ENCODE results near the gene CHRDL2. TPM values are rescaled to one million over a fixed set of nuclear protein-coding genes. Genes with fewer than 3 reads are reported as not detected.
A peak's percentile ranks its signal among the peaks of the same experiment; 100 is the strongest.

CHRDL2 gene
- total RNA-seq, 1 experiment from 2014 or later = 0.37 TPM

DNA sequence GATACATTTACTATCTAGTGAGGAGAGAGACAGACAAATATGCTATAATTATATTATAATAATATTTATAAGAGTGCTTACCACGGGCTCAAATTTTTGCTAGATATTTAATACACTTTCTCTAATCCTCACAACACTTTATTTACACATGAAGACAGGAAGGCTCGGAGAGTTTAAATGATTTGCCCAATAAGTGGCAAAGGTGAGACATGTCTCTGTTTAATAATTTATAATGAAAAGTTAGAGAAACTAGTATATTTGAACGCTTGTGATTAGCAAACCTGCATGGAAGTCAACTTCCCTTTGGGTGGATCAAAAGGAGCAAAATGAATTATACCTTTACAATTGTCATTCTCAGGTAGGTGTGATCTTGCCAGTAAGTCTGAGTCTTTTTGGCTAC lies 83.4 kb downstream of the CHRDL2 start (continued):
- TF ChIP-seq, protein P1, sequence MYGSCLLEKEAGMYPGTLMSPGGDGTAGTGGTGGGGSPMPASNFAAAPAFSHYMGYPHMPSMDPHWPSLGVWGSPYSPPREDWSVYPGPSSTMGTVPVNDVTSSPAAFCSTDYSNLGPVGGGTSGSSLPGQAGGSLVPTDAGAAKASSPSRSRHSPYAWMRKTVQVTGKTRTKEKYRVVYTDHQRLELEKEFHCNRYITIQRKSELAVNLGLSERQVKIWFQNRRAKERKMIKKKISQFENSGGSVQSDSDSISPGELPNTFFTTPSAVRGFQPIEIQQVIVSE (CRISPR knock-in tag; IDR thresholded peaks at IDR 0.05; ENCODE audit: borderline replicate concordance) = no peak

DNA sequence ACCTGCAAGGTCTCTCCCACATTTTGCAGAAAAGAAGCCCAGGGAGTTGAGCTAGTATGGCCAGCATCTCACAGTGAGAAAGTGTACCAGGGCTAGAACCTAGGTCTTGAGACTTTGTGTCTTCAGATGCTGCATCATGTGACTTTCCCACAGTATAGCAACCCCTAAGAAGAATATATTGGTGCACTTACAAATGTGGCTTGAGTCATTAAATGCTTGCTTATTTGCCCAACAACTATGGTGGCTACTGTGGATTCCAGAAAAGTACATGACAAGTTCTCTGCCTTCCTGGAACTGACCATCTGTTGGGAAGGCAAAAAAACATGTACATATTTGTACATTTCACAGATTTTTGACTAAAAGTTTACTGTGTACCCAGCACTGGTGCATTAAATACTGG lies 83.8 kb downstream of the CHRDL2 start:
- Mint-ChIP-seq H3K27me3 (ENCODE audit: low read depth) (no peaks in the 10 kb centered on the region), H3K27ac (no peak overlapping the region), H3K36me3 (peaks cover 6% of the 10 kb centered on the region), H3K4me1 (peaks cover 8% of the 10 kb centered on the region; the same call in 1 of the 2 replicates), H3K9me3 (no peaks in the 10 kb centered on the region), H3K4me3 (no peak overlapping the region)
- POLR2A ChIA-PET = no interaction called here
- no peak for DNase-seq (ENCODE audit: low spot score)
- CTCF ChIA-PET = interaction anchor here (2.2 kb wide), 1 partner anchor 55 kb away, joined by 5 read pairs; no protein-coding TSS in a partner anchor
- TF ChIP-seq ZBTB21 (CRISPR knock-in tag; IDR thresholded peaks at IDR 0.05; ENCODE audit: borderline replicate concordance) = no peak
- no peak for ATAC-seq

GRCh38 chr11:74646954-74647353 lies 84.3 kb downstream of the CHRDL2 start:
- no peaks in the 10 kb centered on the region for H3K27me3 Mint-ChIP-seq (ENCODE audit: low read depth)
- POLR2A ChIA-PET = no interaction called here
- no peak overlapping the region for H3K4me3 Mint-ChIP-seq
- peaks cover 4% of the 10 kb centered on the region; the same call in 1 of the 2 replicates for H3K36me3 Mint-ChIP-seq
- no peaks in the 10 kb centered on the region for H3K9me3 Mint-ChIP-seq
- TF ChIP-seq FOXP1 (CRISPR knock-in tag; IDR thresholded peaks at IDR 0.05; ENCODE audit: borderline replicate concordance) = no peak
- no peak for TF ChIP-seq NR2C2 (CRISPR knock-in tag; IDR thresholded peaks at IDR 0.05)
- TF ChIP-seq E2F4 (CRISPR knock-in tag; IDR thresholded peaks at IDR 0.05; ENCODE audit: borderline replicate concordance, low read depth) = no peak
- TF ChIP-seq ATF3 (CRISPR knock-in tag; conservative IDR thresholded peaks at IDR 0.05) = no peak
- TF ChIP-seq JUN (CRISPR knock-in tag; IDR thresholded peaks at IDR 0.05) = no peak
- TF ChIP-seq ZNF281 (CRISPR knock-in tag; IDR thresholded peaks at IDR 0.05) = no peak
- TF ChIP-seq JAZF1 (CRISPR knock-in tag; IDR thresholded peaks at IDR 0.05) = no peak
- TF ChIP-seq TEAD1 (CRISPR knock-in tag; IDR thresholded peaks at IDR 0.05) = no peak
- no peak overlapping the region for H3K27ac Mint-ChIP-seq
- CTCF ChIA-PET = interaction anchor here (2.2 kb wide), 1 partner anchor 56 kb away, joined by 5 read pairs; no protein-coding TSS in a partner anchor
- DNase-seq (ENCODE audit: low spot score) (peak; percentile 22), ATAC-seq (no peak)
- peaks cover 8% of the 10 kb centered on the region; the same call in 1 of the 2 replicates for H3K4me1 Mint-ChIP-seq

Small RNA genes lying within 50 kb of the gene (microRNA-seq; reads per million reads assigned to microRNA genes)
- gene MIR4696 (ENCODE audit: borderline number of aligned reads) = not detected

Other genes starting within 250 kb of the CHRDL2 start
- gene LIPT2, start 237.7 kb downstream of the CHRDL2 start, total RNA-seq (2021) = 9.3 to 9.6 TPM (median 9.5 TPM) in 3 replicates
- gene POLD3, start 138.8 kb downstream of the CHRDL2 start, total RNA-seq (2021) = 21.9 to 24.1 TPM (median 23.4 TPM) in 3 replicates
- gene RNF169, start 17.4 kb upstream of the CHRDL2 start, total RNA-seq (2021) = 11.0 to 13.6 TPM (median 11.2 TPM) in 3 replicates
- 10.0 to 12.2 TPM (median 10.4 TPM) in 3 replicates for gene XRRA1, start 217.7 kb upstream of the CHRDL2 start, total RNA-seq (2021)
- 116 to 132 TPM (median 116 TPM) in 3 replicates for gene SPCS2, start 217.8 kb upstream of the CHRDL2 start, total RNA-seq (2021)

All from WTC11 (cell line).